ENCODE results near the gene DCC. TPM values are rescaled to one million over a fixed set of nuclear protein-coding genes. Genes with fewer than 3 reads are reported as not detected.

The DCC gene
- total RNA-seq, 6 donors from 2014 or later, result 0.33 to 3.5 (median 1.0) TPM

GRCh38 chr18:52437161-52437560 lies 97.2 kb downstream of the DCC start:
- TF ChIP-seq, protein P1, sequence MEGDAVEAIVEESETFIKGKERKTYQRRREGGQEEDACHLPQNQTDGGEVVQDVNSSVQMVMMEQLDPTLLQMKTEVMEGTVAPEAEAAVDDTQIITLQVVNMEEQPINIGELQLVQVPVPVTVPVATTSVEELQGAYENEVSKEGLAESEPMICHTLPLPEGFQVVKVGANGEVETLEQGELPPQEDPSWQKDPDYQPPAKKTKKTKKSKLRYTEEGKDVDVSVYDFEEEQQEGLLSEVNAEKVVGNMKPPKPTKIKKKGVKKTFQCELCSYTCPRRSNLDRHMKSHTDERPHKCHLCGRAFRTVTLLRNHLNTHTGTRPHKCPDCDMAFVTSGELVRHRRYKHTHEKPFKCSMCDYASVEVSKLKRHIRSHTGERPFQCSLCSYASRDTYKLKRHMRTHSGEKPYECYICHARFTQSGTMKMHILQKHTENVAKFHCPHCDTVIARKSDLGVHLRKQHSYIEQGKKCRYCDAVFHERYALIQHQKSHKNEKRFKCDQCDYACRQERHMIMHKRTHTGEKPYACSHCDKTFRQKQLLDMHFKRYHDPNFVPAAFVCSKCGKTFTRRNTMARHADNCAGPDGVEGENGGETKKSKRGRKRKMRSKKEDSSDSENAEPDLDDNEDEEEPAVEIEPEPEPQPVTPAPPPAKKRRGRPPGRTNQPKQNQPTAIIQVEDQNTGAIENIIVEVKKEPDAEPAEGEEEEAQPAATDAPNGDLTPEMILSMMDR (IDR thresholded peaks at IDR 0.05), result no peak
- no peak for TF ChIP-seq EP300 (IDR thresholded peaks at IDR 0.05)
- TF ChIP-seq POLR2A (IDR thresholded peaks at IDR 0.05), result no peak
- TF ChIP-seq POLR2AphosphoS5 (IDR thresholded peaks at IDR 0.05), result no peak
- Histone ChIP-seq H3K9me3 (no peaks in the 10 kb centered on the region), H3K36me3 (no peaks in the 10 kb centered on the region), H3K4me1 (no peaks in the 10 kb centered on the region), H3K27ac (no peak overlapping the region), H3K27me3 (no peaks in the 10 kb centered on the region), H3K4me3 (no peak overlapping the region)
- DNase-seq (no peak), ATAC-seq (ENCODE audit: low FRiP score in 2 of 2) (no peak)

DNA sequence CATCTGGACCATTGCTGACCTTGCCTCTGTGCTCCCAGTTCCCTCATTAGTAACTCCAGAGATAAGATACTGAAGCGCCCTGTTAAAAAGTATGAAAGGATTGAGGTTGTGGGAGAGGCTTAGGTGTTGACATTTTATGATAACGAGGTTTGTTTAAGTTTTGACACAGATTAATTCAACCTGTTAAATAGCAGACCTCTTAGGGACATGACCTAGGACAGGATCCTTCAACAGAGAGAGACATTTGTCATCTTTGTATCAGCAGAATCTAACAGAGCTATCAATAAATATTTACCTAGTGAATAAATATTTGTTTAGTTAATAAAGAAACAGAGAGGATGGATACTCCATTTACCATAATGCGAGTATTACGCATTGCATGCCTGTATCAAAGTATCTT lies 99.5 kb downstream of the DCC start:
- WGBS, 2 donors, result 46 to 51% methylated on average over 4 of the region's 4 CpGs
- Histone ChIP-seq H3K4me3 (no peak overlapping the region), H3K27me3 (no peaks in the 10 kb centered on the region), H3K27ac (no peak overlapping the region), H3K4me1 (no peaks in the 10 kb centered on the region), H3K36me3 (no peaks in the 10 kb centered on the region), H3K9me3 (no peaks in the 10 kb centered on the region)
- ATAC-seq (ENCODE audit: low FRiP score in 2 of 2) (no peak), DNase-seq (no peak)
- TF ChIP-seq, protein P1 (IDR thresholded peaks at IDR 0.05), result no peak
- TF ChIP-seq POLR2A (IDR thresholded peaks at IDR 0.05), result no peak
- TF ChIP-seq POLR2AphosphoS5 (IDR thresholded peaks at IDR 0.05), result no peak

GRCh38 chr18:52441794-52442193 lies 101.8 kb downstream of the DCC start:
- H3K4me3 ChIP-seq, result no peak overlapping the region
- no peaks in the 10 kb centered on the region for H3K27me3 ChIP-seq
- ATAC-seq (ENCODE audit: low FRiP score in 2 of 2) (no peak), DNase-seq (no peak)
- TF ChIP-seq POLR2AphosphoS5 (IDR thresholded peaks at IDR 0.05) (no peak), EP300 (IDR thresholded peaks at IDR 0.05) (no peak), POLR2A (IDR thresholded peaks at IDR 0.05) (no peak)
- TF ChIP-seq, protein P1 (IDR thresholded peaks at IDR 0.05), result no peak
- H3K9me3 ChIP-seq, result no peaks in the 10 kb centered on the region
- no peaks in the 10 kb centered on the region for H3K4me1 ChIP-seq
- H3K36me3 ChIP-seq, result no peaks in the 10 kb centered on the region
- no peak overlapping the region for H3K27ac ChIP-seq

DNA sequence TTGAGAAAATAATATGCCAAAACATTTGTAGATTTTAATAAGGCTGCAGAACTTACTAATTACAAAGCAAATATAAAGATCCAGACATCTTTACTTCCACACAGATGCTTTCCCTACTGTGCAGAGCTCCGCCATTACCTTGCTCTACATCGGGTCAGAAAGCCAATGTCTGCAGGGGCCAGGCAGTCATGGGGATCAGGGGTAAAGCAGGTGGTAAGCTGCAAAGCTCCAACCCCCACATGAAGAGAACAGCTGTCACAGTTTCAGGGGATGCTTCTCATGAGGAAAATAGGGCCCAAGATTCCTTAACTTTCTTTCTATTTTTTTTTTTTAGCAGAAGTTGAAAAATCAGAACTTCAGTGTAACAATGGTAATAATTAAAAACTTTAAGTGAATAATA lies 102.7 kb downstream of the DCC start:
- Histone ChIP-seq H3K27ac (no peak overlapping the region), H3K36me3 (no peaks in the 10 kb centered on the region), H3K9me3 (no peaks in the 10 kb centered on the region), H3K27me3 (no peaks in the 10 kb centered on the region), H3K4me1 (no peaks in the 10 kb centered on the region), H3K4me3 (no peak overlapping the region)
- WGBS, 2 donors, result 90 to 93% methylated on average over 2 of the region's 2 CpGs
- no peak for TF ChIP-seq POLR2AphosphoS5 (IDR thresholded peaks at IDR 0.05)
- no peak for TF ChIP-seq POLR2A (IDR thresholded peaks at IDR 0.05)
- TF ChIP-seq, protein P1 (IDR thresholded peaks at IDR 0.05), result no peak
- TF ChIP-seq EP300 (IDR thresholded peaks at IDR 0.05), result no peak
- ATAC-seq (ENCODE audit: low FRiP score in 2 of 2) (no peak), DNase-seq (no peak)

GRCh38 chr18:52451256-52451655 lies 111.3 kb downstream of the DCC start:
- TF ChIP-seq POLR2AphosphoS5 (IDR thresholded peaks at IDR 0.05), result no peak
- no peak for TF ChIP-seq POLR2A (IDR thresholded peaks at IDR 0.05)
- no peak for TF ChIP-seq EP300 (IDR thresholded peaks at IDR 0.05)
- TF ChIP-seq, protein P1 (IDR thresholded peaks at IDR 0.05), result no peak
- WGBS, 2 donors, result 71 to 73% methylated on average over 4 of the region's 4 CpGs
- Histone ChIP-seq H3K4me3 (no peak overlapping the region), H3K9me3 (no peaks in the 10 kb centered on the region), H3K4me1 (no peaks in the 10 kb centered on the region), H3K36me3 (no peaks in the 10 kb centered on the region), H3K27me3 (no peaks in the 10 kb centered on the region), H3K27ac (no peak overlapping the region)
- ATAC-seq (ENCODE audit: low FRiP score in 2 of 2) (no peak), DNase-seq (no peak)

Data from upper lobe of left lung (tissue), 6 donors.